Right cardiac atrium (tissue), 5 donors: Measurements from ENCODE around the gene CRACR2A. TPM values are rescaled to one million over a fixed set of nuclear protein-coding genes. Genes with fewer than 3 reads are reported as not detected.
A peak's percentile ranks its signal among the peaks of the same experiment; 100 is the strongest.

ENCODE experiments used
- ATAC-seq, 2 donors: fragments of 200-7000 bp; cut with Tn5 transposase; one replicate each; pipeline versions ENCODE4 v1.8.0 to v1.9.1; 2020; ENCODE audit warnings: moderate library complexity in 2 of 2, mild to moderate bottlenecking in 1 of 2
- DNase-seq, 3 donors: peaks; one replicate each; pipeline ENCODE4 v3.0.0-alpha.2; 2020
- H3K27ac ChIP-seq: one replicate; pipeline ENCODE4 v1.5.1; 2013; ENCODE audit warnings: mild to moderate bottlenecking, low read length, control low read depth, moderate library complexity
- H3K27me3 ChIP-seq: one replicate; pipeline ENCODE4 v1.6.1; 2013; ENCODE audit not compliant: control insufficient read depth, insufficient read depth
- H3K4me1 ChIP-seq: one replicate; pipeline ENCODE4 v1.6.1; 2013; ENCODE audit warnings: low read length; ENCODE audit not compliant: control insufficient read depth, insufficient read depth
- H3K4me3 ChIP-seq: one replicate; pipeline ENCODE4 v1.5.1; 2013; ENCODE audit warnings: low read length, control low read depth
- H3K9me3 ChIP-seq: one replicate; pipeline ENCODE4 v1.6.1; 2013; ENCODE audit warnings: low read length; ENCODE audit not compliant: control insufficient read depth
- WGBS: extraction: QIAGEN DNeasy Blood & Tissue Kit; methylation state at CpG from one replicate; pipeline ENCODE4 v1.1.7; 2013; 5-methylcytosine and 5-hydroxymethylcytosine counted together
- intact Hi-C, 4 donors: fragments of 100-400 bp; cut with DNase I; formaldehyde crosslinking; loops; one replicate each; pipeline versions ENCODE4 v1.11.0 to v1.14.0; 2022 to 2023
- polyA plus RNA-seq: library from polyadenylated mRNA; stranded (reverse); fragments of 200-250 nt; gene quantifications from one replicate; pipeline ENCODE4 v1.2.3, GENCODE V29; 2013
- total RNA-seq, 4 donors: library from RNA; stranded (reverse); fragmentation: NEBNext Ultra II Directional; extraction: Animal tissue kit (Norgen Biotek cat#: 25700); gene quantifications; one replicate each; pipeline ENCODE4 v1.2.1, GENCODE V29; 2021
- donor health status: healthy with polysubstance abuse.
- donor health status: DM: no; HTN: yes; CAD: no.
- donor health status: DM: no; HTN: no; CAD: no.
- donor health status: DM: no; HTN: yes; CAD: no; lungs with severe emphysema.
- donor health status: DM: yes; HTN: yes; CAD: no.

The CRACR2A gene
- total and polyA plus RNA-seq, 5 donors = 5.7 to 15.5 (median 9.3) TPM

GRCh38 chr12:3603576-3603975, 149.3 kb downstream of the CRACR2A start:
- H3K27ac ChIP-seq = no peak overlapping the region
- no peaks in the 10 kb centered on the region for H3K9me3 ChIP-seq
- 68% methylated on average over 7 of the region's 7 CpGs for WGBS
- intact Hi-C loops = loop anchor here in 1 of 4 donors (10.0 kb wide), 1 partner anchor 109 kb away; the partner anchor contains the start of gene PRMT8
- H3K27me3 ChIP-seq = no peaks in the 10 kb centered on the region
- DNase-seq (no peak), ATAC-seq (no peak)
- H3K4me3 ChIP-seq = no peak overlapping the region
- peaks cover 6% of the 10 kb centered on the region for H3K4me1 ChIP-seq

- no peak for DNase-seq
- intact Hi-C loops = loop anchor here in 1 of 4 donors (10.0 kb wide), 1 partner anchor 108 kb away; the partner anchor contains the start of gene PRMT8
- Histone ChIP-seq H3K27ac (no peak overlapping the region), H3K4me3 (no peak overlapping the region), H3K4me1 (peaks cover 9% of the 10 kb centered on the region), H3K9me3 (no peaks in the 10 kb centered on the region), H3K27me3 (no peaks in the 10 kb centered on the region)
- ATAC-seq = no peak
- 70% methylated on average over 11 of the region's 11 CpGs for WGBS
Measured at GRCh38 chr12:3602488-3602887, 150.4 kb downstream of the CRACR2A start.

DNA sequence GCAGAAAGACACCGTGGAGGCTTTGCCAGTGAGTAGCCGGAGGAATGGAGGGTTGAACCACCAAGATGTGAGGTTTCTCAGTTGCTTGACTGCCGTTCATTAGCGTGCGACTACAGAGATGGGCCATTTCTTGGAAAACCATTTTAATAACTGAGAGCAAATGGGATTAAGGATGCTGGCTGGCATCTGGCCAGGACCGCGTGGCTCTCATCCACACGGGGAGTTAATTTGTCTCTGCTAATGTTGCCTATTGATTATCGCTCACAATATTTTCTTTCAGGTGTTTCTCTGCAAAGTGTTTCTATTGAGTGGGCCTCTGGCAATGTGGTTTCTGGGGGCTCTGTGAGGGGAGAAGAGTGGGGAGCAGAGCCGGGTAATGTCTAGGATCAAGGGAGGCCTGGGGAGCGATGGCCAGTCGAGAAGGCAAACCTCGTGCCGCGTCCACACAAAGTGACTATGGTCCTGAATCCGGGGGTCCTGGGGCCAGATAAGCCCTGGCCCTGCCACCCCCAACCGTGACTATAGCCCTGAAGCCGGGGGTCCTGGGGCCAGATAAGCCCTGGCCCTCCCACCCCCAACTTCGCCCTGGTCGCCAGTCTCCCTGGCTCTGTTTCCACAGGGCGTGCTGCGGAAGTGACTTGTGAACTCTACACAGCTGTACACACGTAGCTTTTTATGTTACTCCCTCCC, 151.3 kb downstream of the CRACR2A start:
- Histone ChIP-seq H3K4me3 (no peak overlapping the region), H3K4me1 (peaks cover 8% of the 10 kb centered on the region), H3K27me3 (no peaks in the 10 kb centered on the region), H3K27ac (no peak overlapping the region), H3K9me3 (no peaks in the 10 kb centered on the region)
- 74% methylated on average over 23 of the region's 23 CpGs for WGBS
- DNase-seq (no peak), ATAC-seq (no peak)
- intact Hi-C loops = loop anchor here in 1 of 4 donors (10.0 kb wide), 1 partner anchor 107 kb away; the partner anchor contains the start of gene PRMT8

GRCh38 chr12:3600951-3601350, 152.0 kb downstream of the CRACR2A start:
- Histone ChIP-seq H3K4me3 (no peak overlapping the region), H3K4me1 (peaks cover 8% of the 10 kb centered on the region)
- intact Hi-C loops = loop anchor here in 1 of 4 donors (10.0 kb wide), 1 partner anchor 106 kb away; the partner anchor contains the start of gene PRMT8

GRCh38 chr12:3600039-3600720, 152.7 kb downstream of the CRACR2A start:
- ATAC-seq = peak in 1 of 2 donors; percentile 47
- Histone ChIP-seq H3K27me3 (no peaks in the 10 kb centered on the region), H3K9me3 (no peaks in the 10 kb centered on the region), H3K4me1 (peaks cover 8% of the 10 kb centered on the region), H3K27ac (peak overlapping the region; percentile 28), H3K4me3 (no peak overlapping the region)
- whole genome bisulfite sequencing = 39% methylated on average over 14 of the region's 14 CpGs
- no peak for DNase-seq
- intact Hi-C loops = loop anchor here in 1 of 4 donors (10.0 kb wide), 1 partner anchor 105 kb away; the partner anchor contains the start of gene PRMT8

More at GRCh38 chr12:3600951-3601350, 152.0 kb downstream of the CRACR2A start:
- ATAC-seq = no peak
- Histone ChIP-seq H3K9me3 (no peaks in the 10 kb centered on the region), H3K27me3 (no peaks in the 10 kb centered on the region), H3K27ac (no peak overlapping the region)
- no peak for DNase-seq
- WGBS = 89% methylated on average over 7 of the region's 7 CpGs

- no peaks in the 10 kb centered on the region for H3K9me3 ChIP-seq
- H3K4me1 ChIP-seq = peaks cover 8% of the 10 kb centered on the region
- H3K4me3 ChIP-seq = no peak overlapping the region
- no peaks in the 10 kb centered on the region for H3K27me3 ChIP-seq
- DNase-seq (no peak), ATAC-seq (no peak)
- H3K27ac ChIP-seq = peak overlapping the region; percentile 28
- intact Hi-C loops = no loop called here
- WGBS = 67% methylated on average over 17 of the region's 17 CpGs
Measured at GRCh38 chr12:3598896-3599860, 153.7 kb downstream of the CRACR2A start.

DNA sequence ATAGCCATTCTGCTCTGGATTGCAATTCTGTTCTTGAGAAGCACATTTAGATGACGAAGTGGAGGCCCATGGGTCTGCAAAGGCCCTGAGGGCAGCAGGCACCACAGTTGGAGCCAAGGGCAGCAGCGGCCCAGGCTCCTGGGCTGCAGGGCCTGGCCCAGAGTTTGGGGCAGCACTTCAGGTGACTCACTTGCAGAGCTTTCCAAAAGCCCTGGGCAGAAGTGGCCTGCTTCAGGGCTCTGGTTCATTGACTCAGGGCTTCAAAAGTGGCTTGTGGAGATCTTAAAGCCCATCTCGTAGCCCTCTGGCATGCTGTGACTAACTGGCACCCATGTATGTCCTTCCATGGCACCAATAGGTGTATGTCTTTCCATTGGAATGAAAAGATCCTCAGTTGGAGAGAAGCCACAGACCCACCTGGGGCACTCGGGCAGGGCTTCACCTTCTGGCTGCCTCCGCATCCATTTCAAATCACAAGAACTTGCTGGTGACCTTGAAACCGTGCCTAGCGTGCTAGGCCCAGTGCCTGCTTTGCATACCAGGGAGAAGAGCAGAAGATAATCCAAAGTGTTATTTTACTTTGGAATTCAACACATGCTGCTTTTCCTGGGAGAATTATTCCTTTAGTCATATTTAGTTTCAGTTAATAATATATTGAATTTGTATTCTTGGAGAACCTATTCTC, 155.2 kb downstream of the CRACR2A start:
- intact Hi-C loops = no loop called here
- DNase-seq = no peak
- no peak overlapping the region for H3K27ac ChIP-seq
- 69% methylated on average over 7 of the region's 7 CpGs for WGBS
- no peaks in the 10 kb centered on the region for H3K9me3 ChIP-seq
- no peak overlapping the region for H3K4me3 ChIP-seq
- H3K27me3 ChIP-seq = no peaks in the 10 kb centered on the region
- H3K4me1 ChIP-seq = peaks cover 5% of the 10 kb centered on the region
- ATAC-seq = no peak

GRCh38 chr12:3596703-3597415, 156.1 kb downstream of the CRACR2A start:
- Histone ChIP-seq H3K9me3 (no peaks in the 10 kb centered on the region), H3K27me3 (no peaks in the 10 kb centered on the region), H3K27ac (no peak overlapping the region), H3K4me1 (peaks cover 5% of the 10 kb centered on the region), H3K4me3 (no peak overlapping the region)
- intact Hi-C loops = no loop called here
- 69% methylated on average over 8 of the region's 8 CpGs for WGBS
- no peak for ATAC-seq
- no peak for DNase-seq

DNA sequence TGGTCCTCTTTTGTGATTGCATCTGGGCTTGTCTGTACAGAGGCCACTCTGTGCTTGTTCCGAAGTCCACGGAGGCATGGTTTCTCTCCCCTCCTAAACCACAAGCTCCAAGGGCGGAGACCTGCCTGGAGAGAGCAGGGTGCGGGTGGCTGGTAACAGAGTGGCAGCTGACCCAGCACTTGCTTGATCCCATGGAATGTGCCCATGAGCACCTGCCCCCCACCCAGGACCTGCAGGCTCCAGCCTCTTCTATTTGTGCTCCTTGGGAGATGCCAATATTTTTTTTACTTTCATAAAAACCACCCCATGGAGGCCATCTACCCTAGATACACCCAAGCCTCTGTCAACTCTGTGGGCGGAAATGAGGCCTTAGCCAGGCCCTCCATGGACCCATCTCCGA, 157.2 kb downstream of the CRACR2A start:
- WGBS = 90% methylated on average over 6 of the region's 6 CpGs
- no peaks in the 10 kb centered on the region for H3K27me3 ChIP-seq
- peaks cover 5% of the 10 kb centered on the region for H3K4me1 ChIP-seq
- H3K4me3 ChIP-seq = no peak overlapping the region
- DNase-seq = no peak
- H3K27ac ChIP-seq = no peak overlapping the region
- ATAC-seq = no peak
- intact Hi-C loops = no loop called here
- no peaks in the 10 kb centered on the region for H3K9me3 ChIP-seq

DNA sequence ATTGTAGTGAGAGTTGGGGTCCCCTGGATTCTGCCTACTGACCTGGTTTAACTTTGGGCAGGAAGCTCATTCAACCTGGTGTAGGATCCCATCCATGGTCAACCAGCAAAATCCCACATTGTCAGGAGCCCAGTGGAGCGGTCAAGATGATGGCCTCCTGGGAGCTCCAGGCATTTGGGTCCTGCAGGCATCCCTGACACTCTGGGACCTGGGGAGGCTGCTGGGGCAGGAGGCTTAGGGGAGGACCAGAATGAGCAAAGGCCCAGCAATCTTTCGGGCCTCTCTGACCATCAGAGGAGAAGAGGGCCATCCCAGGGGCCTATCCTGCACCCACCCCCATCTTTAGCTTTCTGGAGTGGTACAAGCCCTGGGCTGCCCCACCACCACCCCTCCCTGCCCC, 157.9 kb downstream of the CRACR2A start:
- Histone ChIP-seq H3K27ac (no peak overlapping the region), H3K9me3 (no peaks in the 10 kb centered on the region), H3K27me3 (no peaks in the 10 kb centered on the region), H3K4me1 (peaks cover 5% of the 10 kb centered on the region), H3K4me3 (no peak overlapping the region)
- intact Hi-C loops = no loop called here
- 98% methylated on average over 2 of the region's 2 CpGs for WGBS
- DNase-seq = no peak
- ATAC-seq = no peak
